Vagina (tissue), 2 donors: ENCODE measurements around the gene PRKAG2. TPM values are rescaled to one million over a fixed set of nuclear protein-coding genes. Genes with fewer than 3 reads are reported as not detected.
A peak's percentile ranks its signal among the peaks of the same experiment; 100 is the strongest.

ENCODE experiments used
- DNase-seq, 2 donors: peaks; one replicate each; pipeline ENCODE4 v3.0.0-alpha.2; 2017; ENCODE audit errors: extremely low spot score in 2 of 2
- H3K27ac ChIP-seq: fragments of 200-600 bp; sonication (generic); one replicate; pipeline ENCODE4 v1.5.1; 2019
- H3K27me3 ChIP-seq: fragments of 200-600 bp; sonication (generic); one replicate; pipeline ENCODE4 v1.5.1; 2019
- H3K36me3 ChIP-seq, 2 donors: fragments of 200-600 bp; sonication (generic); one replicate each; pipeline ENCODE4 v1.5.1; 2017 to 2019
- H3K4me1 ChIP-seq: fragments of 200-600 bp; sonication (generic); one replicate; pipeline ENCODE4 v1.5.1; 2019
- H3K4me3 ChIP-seq, 2 donors: fragments of 200-600 bp; sonication (generic); 1 replicate in 1 of 2; 2 replicates in 1 of 2; pipeline ENCODE4 v1.5.1; 2016 to 2019
- H3K9me3 ChIP-seq: fragments of 200-600 bp; sonication (generic); one replicate; pipeline ENCODE4 v1.5.1; 2019
- POLR2A ChIP-seq, 2 donors: fragments of 450-650 bp; IDR thresholded peaks; one replicate each; pipeline ENCODE4 v1.6.1; 2017; ENCODE audit warnings: antibody characterized with exemption in 2 of 2, mild to moderate bottlenecking in 2 of 2, moderate library complexity in 2 of 2
- POLR2AphosphoS5 ChIP-seq, 2 donors: sonication (generic); formaldehyde crosslinking; IDR thresholded peaks; one replicate each; pipeline ENCODE4 v1.9.0; 2017; ENCODE audit warnings: antibody characterized with exemption in 2 of 2, mild to moderate bottlenecking in 2 of 2, low read depth in 1 of 2; ENCODE audit not compliant: insufficient read depth in 1 of 2
- intact Hi-C: fragments of 100-400 bp; cut with DNase I; formaldehyde crosslinking; loops from one replicate; pipeline ENCODE4 v1.15.1; 2023
- total RNA-seq: library from RNA; depleted of rRNA; stranded (reverse); fragments of >200 nt; gene quantifications from one replicate; pipeline ENCODE4 v1.2.3, GENCODE V29; 2016
- TF ChIP-seq, protein P1 (sequence below), 3 experiments: fragments of 450-650 bp in 2 of 3; fragments of 200-600 bp in 1 of 3; sonication (generic) in 1 of 3; IDR thresholded peaks; one replicate each; pipeline ENCODE4 v1.5.1; 2017 to 2019; ENCODE audit warnings: antibody characterized with exemption in 3 of 3, mild to moderate bottlenecking in 2 of 3, moderate library complexity in 2 of 3

PRKAG2 gene
- total RNA-seq, 1 donor from 2014 or later = 25.0 TPM

DNA sequence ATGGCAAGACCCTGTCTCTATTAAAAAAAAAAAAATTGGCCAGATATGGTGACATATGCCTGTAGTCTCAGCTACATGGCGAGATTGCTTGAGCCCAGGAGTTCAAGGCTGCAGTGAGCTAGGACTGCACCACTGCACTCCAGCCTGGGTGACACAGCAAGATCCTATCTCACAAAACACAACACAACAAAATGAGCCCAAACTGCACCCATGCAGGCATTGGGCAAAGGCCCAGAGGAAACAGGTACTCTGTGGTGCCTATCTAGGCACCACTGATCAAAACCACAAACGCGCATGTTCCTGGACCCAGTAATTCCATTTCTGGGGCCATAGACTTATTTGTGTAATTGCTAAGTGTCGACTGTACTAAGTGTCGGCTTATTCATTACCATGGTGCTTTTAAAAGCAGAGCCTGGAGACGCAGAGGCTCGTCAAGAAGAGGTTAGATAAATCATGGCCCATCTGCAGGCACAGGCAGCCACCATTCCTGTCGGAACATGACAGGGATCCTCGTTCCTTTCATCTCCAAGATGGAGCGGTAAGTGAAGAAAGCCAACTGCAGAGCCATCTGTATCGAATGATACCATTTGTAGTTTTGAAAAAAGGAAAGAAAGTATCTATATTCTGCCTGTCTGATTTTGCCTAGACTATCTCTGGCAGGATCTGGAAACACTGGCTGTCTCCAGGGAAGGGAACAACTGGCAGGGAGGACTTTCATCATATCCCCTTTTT is 196.9 kb downstream of the PRKAG2 start:
- peak overlapping the region; percentile 77 for H3K27ac ChIP-seq
- intact Hi-C loops = loop anchor here (5.0 kb wide), 1 partner anchor 43 kb away; no protein-coding TSS in a partner anchor
- H3K4me1 ChIP-seq = peaks cover 42% of the 10 kb centered on the region
- H3K27me3 ChIP-seq = no peaks in the 10 kb centered on the region
- TF ChIP-seq, protein P1, sequence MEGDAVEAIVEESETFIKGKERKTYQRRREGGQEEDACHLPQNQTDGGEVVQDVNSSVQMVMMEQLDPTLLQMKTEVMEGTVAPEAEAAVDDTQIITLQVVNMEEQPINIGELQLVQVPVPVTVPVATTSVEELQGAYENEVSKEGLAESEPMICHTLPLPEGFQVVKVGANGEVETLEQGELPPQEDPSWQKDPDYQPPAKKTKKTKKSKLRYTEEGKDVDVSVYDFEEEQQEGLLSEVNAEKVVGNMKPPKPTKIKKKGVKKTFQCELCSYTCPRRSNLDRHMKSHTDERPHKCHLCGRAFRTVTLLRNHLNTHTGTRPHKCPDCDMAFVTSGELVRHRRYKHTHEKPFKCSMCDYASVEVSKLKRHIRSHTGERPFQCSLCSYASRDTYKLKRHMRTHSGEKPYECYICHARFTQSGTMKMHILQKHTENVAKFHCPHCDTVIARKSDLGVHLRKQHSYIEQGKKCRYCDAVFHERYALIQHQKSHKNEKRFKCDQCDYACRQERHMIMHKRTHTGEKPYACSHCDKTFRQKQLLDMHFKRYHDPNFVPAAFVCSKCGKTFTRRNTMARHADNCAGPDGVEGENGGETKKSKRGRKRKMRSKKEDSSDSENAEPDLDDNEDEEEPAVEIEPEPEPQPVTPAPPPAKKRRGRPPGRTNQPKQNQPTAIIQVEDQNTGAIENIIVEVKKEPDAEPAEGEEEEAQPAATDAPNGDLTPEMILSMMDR (IDR thresholded peaks at IDR 0.05) = no peak
- no peak for TF ChIP-seq POLR2A (IDR thresholded peaks at IDR 0.05)
- TF ChIP-seq POLR2AphosphoS5 (IDR thresholded peaks at IDR 0.05; ENCODE audit: insufficient read depth in 1 of 2, low read depth in 1 of 2) = no peak
- DNase-seq = no peak
- H3K9me3 ChIP-seq = no peaks in the 10 kb centered on the region
- peak overlapping the region in 1 of 2 donors; percentile 0 for H3K4me3 ChIP-seq
- no peaks in the 10 kb centered on the region for H3K36me3 ChIP-seq

DNA sequence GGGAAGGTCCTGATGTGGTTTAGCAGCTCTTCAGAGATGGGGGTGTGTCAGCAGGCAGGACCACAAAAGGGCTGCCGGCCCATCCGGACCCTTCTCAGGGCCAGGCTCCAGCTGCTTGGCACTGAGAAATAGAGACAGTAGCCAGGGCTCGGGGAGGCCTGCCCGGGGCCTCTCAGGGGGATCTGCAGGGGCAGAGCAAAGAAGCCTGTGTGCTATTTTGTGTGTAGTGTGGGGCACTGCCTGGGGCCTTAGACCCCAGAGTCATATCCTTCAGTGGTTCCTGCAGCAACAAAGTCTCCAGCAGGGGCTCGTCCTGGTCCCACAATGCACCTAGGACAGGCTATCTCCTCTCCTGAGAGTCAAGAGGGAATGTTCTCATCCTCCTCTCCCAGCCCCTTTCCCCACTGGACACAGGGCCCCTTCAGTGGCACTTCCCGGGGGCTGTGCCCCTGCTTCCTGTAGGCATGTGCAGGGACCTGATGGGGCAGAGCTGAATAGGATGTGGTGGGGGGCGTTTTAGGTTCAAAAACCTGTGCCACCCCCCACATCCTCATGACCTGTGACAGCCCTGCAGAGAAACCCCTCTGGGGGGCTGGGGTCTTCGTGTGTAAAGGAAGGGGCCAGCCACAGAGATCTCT is 197.7 kb downstream of the PRKAG2 start:
- Histone ChIP-seq H3K36me3 (no peaks in the 10 kb centered on the region), H3K9me3 (no peaks in the 10 kb centered on the region), H3K27ac (peak overlapping the region; percentile 77), H3K4me3 (no peak overlapping the region), H3K4me1 (peaks cover 42% of the 10 kb centered on the region), H3K27me3 (no peaks in the 10 kb centered on the region)
- intact Hi-C loops = no loop called here
- no peak for TF ChIP-seq POLR2AphosphoS5 (IDR thresholded peaks at IDR 0.05; ENCODE audit: insufficient read depth in 1 of 2, low read depth in 1 of 2)
- TF ChIP-seq, protein P1 (IDR thresholded peaks at IDR 0.05) = no peak
- no peak for TF ChIP-seq POLR2A (IDR thresholded peaks at IDR 0.05)
- no peak for DNase-seq

DNA sequence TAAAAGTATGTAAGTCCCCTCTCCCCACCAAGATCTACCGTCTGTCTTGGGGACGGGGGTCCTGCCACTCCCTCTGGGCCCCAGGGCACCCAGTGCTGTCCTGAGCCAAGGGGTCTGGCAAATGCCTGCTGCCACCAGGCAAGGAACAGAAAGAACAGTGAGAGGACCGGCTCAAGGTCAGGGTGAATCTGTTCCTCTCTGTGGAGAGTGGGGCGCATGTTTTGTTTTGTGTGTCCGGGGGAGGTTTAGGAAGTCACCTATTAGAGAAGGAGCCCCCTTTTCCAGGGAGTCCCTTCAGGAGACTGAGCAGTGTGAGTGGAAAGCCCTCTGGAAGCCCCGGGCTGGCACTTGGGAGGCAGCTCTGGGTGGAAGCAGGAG is 198.7 kb downstream of the PRKAG2 start:
- Histone ChIP-seq H3K4me1 (peaks cover 42% of the 10 kb centered on the region), H3K27ac (no peak overlapping the region)
- TF ChIP-seq, protein P1 (IDR thresholded peaks at IDR 0.05) = no peak
- TF ChIP-seq POLR2A (IDR thresholded peaks at IDR 0.05) (no peak), POLR2AphosphoS5 (IDR thresholded peaks at IDR 0.05; ENCODE audit: insufficient read depth in 1 of 2, low read depth in 1 of 2) (no peak)

DNA sequence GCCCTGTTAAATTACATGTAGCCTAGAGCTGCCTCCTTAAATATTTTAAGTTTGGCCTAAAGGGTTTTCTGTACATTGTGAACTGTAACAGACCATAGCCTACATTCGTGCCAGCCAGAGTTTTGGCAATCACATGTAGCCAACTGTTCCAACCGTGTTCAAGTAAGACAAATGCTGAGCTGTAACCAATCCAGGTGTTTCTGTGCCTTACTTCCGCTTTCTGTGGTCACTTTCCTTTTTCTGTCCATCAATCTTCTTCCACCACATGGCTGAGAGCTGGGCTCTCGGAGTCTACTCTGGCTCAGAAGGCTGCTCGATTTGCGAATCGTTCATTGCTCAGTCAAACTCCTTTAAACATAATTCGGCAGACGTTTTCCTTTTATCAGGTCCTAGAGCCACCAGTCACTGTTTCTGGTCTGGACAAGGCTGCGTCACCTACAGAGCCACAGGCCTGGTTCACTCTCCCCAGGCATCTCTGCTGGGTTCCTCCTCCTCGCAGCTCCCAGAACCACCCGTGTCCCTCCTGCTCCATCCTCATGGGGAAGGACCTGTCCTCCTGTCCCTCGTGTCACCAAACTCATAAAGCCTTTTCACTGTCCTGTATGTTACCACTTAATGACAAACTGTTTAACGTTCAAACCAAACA is 199.2 kb downstream of the PRKAG2 start:
- no peak for TF ChIP-seq POLR2AphosphoS5 (IDR thresholded peaks at IDR 0.05; ENCODE audit: insufficient read depth in 1 of 2, low read depth in 1 of 2)
- no peak for TF ChIP-seq POLR2A (IDR thresholded peaks at IDR 0.05)
- TF ChIP-seq, protein P1 (IDR thresholded peaks at IDR 0.05) = no peak
- DNase-seq = no peak
- no peaks in the 10 kb centered on the region for H3K27me3 ChIP-seq
- H3K4me3 ChIP-seq = no peak overlapping the region
- no peaks in the 10 kb centered on the region for H3K36me3 ChIP-seq
- H3K4me1 ChIP-seq = peaks cover 40% of the 10 kb centered on the region
- intact Hi-C loops = no loop called here
- no peak overlapping the region for H3K27ac ChIP-seq
- H3K9me3 ChIP-seq = no peaks in the 10 kb centered on the region

More for the DNA sequence above, 198.7 kb downstream of the PRKAG2 start:
- Histone ChIP-seq H3K4me3 (no peak overlapping the region), H3K36me3 (no peaks in the 10 kb centered on the region), H3K9me3 (no peaks in the 10 kb centered on the region), H3K27me3 (no peaks in the 10 kb centered on the region)
- intact Hi-C loops = no loop called here
- DNase-seq = no peak
